DMS114 treated with DMSO at 0.1 percent for 48 hours (cell line): ENCODE data around the gene TPRN.
"Not testable (repeated sequence)": the region's sequence is repeated elsewhere in the genome, so short reads cannot be mapped to it uniquely, and the experiment has no call there.

ENCODE experiments used
- DNase-seq: peaks from one replicate; lab custom pipeline; 2025; ENCODE audit not compliant: unreplicated experiment; lab: John Stamatoyannopoulos, UW

TPRN gene, protein sequence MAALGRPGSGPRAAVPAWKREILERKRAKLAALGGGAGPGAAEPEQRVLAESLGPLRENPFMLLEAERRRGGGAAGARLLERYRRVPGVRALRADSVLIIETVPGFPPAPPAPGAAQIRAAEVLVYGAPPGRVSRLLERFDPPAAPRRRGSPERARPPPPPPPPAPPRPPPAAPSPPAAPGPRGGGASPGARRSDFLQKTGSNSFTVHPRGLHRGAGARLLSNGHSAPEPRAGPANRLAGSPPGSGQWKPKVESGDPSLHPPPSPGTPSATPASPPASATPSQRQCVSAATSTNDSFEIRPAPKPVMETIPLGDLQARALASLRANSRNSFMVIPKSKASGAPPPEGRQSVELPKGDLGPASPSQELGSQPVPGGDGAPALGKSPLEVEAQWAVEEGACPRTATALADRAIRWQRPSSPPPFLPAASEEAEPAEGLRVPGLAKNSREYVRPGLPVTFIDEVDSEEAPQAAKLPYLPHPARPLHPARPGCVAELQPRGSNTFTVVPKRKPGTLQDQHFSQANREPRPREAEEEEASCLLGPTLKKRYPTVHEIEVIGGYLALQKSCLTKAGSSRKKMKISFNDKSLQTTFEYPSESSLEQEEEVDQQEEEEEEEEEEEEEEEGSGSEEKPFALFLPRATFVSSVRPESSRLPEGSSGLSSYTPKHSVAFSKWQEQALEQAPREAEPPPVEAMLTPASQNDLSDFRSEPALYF

DNA sequence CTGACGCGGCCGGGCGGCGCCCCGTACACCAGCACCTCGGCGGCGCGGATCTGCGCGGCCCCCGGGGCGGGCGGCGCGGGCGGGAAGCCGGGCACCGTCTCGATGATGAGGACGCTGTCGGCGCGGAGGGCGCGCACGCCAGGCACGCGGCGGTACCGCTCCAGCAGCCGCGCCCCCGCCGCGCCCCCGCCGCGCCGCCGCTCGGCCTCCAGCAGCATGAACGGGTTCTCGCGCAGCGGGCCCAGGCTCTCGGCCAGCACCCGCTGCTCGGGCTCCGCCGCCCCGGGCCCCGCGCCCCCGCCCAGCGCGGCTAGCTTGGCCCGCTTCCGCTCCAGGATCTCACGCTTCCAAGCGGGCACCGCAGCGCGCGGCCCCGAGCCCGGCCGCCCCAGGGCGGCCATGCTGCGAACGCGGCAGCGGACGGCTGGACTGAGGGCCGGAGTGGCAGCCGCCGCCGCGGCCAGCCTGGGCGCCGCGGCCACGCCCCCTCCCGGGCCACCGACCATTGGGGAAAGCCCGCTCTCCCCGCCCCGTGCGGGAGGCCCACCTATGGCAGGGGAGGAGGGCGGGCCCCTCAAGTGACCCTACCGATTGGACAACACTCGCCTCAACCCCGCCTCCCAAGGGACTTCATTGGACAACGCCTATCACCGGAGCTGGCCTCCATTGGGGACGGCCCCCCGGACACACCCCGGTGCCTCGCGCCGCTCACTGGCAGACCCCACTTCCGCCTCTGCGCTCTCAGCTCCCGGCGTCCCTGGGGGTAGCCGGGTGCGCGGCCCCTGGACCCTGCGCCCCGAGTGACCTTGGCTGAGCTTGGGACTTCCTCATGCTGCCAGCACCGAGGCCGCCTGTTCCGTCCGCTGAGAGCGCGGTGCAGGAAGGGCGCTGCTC is at the start of gene TPRN:
Gene TPRN, minus strand, starts transcription at position 431 of the 894 bp plus-strand sequence. Its CDS starts 30 bp downstream, at position 401.
- DNase-seq: peak; percentile 92

DNA sequence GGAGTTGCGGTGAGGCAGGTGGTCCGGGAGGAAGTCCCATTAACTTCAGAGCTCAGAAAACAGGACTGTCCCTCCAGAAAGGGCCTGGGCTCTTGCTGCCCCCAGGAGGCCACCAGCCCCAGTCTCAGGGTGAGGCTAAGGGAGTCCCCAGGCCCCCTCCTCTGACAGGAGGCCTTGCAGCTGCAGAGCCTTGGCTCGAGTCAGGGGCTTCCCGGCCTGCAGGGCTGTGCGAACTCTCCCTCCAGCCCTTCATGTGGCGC is 47.3 kb upstream of the TPRN start:
- no peak for DNase-seq

DNA sequence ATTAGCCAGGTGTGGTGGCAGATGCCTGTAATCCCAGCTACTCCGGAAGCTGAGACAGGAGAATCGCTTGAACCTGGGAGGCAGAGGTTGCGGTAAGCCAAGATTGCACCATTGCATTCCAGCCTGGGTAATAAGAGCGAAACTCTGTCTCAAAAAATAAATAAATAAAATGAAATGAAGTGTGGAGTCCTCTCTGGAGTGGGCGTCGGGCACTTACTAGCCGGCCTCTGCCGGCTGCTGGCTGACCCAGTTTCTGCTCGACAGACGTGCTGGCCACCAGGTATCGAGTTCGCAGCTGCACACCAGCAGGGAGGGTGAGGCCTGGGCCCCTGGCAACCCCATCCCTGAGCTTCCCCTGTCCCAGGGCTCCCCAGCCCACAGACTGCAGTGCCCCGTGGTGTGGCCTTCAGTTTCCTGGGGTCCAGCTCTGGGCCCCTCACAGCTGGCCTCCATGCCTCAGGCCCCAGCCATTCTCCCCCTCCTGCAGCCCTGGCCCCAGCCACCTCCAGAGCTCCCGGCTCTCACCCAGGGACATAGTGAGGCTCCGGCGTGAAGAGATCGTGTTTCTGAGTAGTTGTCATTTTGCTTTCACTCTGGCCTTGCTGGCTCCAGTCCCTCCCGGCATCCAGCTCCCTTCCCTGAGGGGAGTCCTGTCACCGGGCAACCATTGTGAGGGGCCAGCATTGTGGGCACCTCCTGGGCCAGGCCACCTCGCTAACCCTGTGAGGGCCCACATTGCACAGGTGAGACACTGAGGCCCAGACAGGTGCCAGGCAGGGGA is 46.8 kb upstream of the TPRN start:
- DNase-seq: no peak

DNA sequence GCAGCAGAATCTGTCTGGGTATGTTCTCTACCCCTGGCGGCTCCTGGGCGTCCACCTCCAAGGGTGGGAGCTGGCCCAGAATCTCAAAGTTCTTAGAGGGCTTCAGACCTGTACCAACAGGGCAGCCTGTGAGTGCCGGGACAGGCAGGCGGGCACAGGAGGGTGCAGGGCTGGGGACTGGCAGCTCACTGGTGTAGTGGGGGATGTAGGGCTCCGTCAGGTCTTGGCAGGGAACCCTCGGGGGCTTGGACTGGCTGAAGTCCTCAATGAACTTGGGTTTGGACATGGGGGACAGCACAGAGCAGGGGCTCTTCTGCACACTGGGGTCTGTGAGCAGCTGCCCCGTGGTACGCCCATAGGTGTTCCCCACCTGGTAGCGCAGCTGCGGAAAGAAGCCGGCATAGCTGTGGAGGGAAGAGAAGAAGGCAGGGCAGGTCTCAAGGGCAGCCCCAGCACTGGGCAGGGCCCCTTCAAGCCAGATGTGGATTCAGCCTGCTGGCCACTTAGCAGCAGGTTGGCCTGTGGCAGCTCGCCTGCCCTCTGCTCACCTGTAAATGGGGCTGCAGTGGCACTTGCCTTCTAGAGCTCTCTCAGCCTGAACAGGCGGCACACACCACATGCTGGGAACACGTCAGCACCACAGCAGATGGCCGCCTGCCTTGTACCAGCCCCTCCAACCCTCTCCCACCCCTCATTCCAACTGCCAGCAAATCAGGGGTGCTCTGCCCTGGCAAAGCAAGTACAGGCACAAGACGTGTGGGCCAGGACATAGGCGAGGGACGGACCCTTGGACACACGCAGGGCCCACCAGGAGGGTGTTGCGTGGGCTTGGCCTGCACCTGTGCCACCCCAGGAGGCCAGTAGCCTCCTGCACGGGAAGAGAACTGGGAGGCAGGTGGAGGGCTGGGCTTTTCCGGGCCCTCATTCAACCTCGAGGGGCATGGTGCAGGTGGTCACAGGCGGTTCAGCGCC is 45.2 kb upstream of the TPRN start:
- DNase-seq: no peak

DNA sequence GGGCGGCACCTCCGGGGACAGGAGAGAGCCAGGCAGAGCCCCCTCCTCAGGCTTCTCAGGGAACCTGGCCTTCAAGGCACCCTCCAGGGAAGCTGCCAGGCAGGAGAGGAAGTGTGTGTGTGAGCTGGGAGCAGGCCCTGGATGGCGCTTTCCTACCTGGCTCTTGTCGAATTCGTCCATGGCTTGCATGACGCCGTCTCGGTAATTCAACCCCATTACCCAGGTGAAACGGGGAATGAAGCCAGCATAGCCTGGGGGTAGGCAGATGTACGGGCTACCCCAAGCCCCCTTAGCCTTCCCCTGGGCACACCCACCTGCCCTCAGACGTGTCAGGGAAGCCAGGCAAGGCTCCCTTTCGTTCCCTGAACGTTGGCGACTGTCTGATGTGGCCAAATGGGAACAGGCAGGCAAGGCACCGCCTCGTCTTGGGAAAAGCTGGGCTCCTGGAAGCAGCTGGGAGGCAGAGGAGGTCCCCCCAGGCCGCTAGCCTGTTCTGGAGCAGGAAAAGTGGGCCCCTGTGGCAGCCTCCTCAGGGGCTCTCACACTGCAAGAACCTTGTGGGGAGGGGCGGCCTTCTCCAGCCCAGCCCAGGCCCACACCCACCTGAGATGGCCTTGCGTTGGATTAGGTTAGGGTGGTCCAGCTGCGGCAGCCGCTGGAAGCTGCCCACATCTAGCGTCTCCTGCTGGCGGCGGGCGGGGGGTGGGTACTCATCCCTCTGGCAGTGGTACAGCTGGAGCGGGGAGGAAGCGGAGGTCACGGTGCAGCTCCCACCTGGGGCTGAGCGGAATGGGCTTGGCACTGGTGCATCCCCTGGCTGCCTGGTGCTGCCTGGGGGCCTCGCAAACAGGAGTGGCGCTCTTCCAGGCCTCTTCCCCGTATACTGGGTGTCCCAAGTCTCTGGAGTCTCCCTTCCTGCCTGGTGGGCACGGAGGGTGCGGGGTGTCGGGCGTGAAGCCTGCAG is 44.2 kb upstream of the TPRN start:
- no peak for DNase-seq

DNA sequence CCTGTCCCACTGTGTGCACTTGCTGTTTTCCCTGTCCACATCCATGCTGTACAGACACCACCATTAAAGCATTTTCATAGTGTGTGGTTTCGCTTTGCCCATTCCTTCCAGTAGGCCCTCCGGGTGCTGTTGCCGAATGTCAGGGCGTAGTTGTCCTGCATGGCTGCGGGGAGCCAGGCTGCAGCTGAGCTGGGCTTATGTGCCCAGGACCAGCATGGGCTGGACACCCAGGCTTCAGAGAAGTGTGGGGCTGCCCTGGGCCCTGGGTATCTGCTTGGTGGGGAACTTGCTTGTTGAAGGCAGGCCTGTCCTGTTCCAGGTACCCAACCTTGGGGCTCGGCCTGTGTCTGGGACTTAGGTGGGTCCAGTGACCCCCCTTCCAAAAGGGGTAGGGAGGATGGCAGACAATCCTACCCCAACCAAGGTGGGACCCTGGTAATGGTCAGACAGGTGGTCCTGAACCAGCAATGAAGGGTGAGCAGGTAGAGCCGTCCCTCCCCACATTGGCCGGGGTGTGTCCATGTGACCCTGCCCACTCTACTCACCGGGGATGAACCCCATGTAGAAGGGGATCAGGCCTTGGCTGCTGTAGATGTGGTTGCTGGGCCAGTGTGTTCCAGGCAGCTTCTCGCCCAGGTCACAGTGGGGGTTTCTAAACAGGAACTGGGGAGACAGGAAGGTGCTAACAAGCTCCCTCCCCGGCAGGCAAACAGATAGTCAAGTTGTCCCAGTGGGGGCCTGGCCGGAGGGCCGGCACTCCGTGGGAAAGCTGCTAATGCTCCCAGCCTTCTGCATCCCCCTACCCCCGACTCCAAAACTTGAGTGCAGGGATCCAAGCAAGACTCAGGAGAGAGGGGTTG is 43.3 kb upstream of the TPRN start:
- no peak for DNase-seq

DNA sequence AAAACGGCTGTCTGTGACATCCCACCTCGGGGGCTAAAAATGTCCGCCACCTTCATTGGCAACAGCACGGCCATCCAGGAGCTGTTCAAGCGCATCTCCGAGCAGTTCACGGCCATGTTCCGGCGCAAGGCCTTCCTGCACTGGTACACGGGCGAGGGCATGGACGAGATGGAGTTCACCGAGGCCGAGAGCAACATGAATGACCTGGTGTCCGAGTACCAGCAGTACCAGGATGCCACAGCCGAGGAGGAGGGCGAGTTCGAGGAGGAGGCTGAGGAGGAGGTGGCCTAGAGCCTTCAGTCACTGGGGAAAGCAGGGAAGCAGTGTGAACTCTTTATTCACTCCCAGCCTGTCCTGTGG is 42.7 kb upstream of the TPRN start:
- DNase-seq: not testable (repeated sequence)

DNA sequence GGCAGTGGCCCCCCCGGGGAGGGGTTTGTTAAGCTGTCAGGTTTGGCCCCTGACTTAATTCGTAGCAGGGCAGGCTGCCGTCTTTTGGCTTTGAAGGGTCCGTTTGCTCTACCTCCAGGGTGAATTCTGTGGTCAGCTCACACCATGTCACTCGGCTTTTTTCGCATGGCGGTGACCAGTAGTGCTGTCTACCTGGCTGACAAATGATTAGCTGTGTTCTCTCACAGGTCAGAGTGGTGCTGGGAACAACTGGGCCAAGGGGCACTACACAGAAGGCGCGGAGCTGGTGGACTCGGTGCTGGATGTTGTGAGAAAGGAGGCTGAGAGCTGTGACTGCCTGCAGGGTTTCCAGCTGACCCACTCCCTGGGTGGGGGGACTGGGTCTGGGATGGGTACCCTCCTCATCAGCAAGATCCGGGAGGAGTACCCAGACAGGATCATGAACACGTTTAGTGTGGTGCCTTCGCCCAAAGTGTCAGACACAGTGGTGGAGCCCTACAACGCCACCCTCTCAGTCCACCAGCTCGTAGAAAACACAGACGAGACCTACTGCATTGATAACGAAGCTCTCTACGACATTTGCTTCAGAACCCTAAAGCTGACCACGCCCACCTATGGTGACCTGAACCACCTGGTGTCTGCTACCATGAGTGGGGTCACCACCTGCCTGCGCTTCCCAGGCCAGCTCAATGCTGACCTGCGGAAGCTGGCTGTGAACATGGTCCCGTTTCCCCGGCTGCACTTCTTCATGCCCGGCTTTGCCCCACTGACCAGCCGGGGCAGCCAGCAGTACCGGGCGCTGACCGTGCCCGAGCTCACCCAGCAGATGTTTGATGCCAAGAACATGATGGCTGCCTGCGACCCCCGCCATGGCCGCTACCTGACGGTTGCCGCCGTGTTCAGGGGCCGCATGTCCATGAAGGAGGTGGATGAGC is 42.0 kb upstream of the TPRN start:
- no peak for DNase-seq

DNA sequence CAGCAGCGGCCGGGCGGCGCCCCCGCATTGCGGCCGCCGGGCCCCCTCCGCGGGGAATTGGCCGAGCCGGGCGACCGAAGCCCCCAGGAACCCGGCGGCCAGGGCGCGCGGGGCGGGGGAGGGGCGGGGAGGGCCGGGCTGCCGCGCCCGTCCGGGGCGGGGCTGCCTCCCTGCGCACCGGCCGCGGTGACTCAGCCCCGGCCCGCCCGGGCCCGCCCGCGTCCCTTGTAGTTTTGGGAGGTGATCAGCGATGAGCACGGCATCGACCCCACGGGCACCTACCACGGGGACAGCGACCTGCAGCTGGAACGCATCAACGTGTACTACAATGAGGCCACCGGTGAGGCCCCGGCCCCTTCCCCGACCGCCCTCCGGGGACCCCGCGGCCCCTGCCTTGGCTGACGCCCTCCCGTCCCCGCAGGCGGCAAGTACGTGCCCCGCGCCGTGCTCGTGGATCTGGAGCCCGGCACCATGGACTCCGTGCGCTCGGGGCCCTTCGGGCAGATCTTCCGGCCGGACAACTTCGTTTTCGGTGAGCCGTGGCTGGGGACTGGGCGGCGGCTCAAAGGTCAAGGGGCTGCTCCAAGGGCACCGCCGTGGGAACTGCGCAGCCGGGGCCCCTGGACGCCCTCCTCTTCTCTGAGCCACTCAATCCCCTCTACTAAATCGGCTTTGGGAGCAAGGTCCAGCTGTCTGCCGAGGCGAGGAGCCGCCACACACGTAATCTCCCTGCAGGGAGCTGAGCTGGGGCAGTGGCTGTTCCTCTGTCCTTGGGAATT is 41.1 kb upstream of the TPRN start:
- DNase-seq: no peak

DNA sequence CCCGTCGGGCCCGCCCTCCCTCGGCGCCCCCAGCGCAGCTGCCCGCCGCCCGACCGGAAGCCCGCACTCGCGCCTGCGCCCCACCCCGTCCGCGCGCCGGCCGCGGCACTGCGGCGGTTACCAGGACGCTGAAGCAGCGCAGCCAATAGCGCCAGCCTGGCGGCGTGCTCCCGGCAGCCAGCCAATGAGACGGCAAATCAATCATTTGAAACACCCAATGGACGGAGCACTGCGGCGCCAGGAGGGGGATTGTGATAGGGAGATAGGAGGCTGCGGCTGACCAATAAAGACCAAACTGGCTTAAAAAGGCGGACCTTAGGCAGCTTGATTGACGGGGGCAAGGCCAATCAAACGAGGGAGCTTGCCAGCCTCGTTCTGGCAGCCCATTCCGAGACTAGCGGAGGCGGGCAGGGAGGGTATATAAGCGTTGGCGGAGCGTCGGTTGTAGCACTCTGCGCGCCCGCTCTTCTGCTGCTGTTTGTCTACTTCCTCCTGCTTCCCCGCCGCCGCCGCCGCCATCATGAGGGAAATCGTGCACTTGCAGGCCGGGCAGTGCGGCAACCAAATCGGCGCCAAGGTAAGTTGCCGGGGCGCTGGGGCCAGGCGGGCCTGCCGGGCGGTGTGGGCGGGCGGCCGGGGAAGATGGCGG is 40.4 kb upstream of the TPRN start, which contains the start of gene TUBB4B:
Gene TUBB4B, plus strand, starts transcription at position 447 of the 649 bp plus-strand sequence. Its CDS starts 74 bp downstream, at position 521.
- peak; percentile 98 for DNase-seq

DNA sequence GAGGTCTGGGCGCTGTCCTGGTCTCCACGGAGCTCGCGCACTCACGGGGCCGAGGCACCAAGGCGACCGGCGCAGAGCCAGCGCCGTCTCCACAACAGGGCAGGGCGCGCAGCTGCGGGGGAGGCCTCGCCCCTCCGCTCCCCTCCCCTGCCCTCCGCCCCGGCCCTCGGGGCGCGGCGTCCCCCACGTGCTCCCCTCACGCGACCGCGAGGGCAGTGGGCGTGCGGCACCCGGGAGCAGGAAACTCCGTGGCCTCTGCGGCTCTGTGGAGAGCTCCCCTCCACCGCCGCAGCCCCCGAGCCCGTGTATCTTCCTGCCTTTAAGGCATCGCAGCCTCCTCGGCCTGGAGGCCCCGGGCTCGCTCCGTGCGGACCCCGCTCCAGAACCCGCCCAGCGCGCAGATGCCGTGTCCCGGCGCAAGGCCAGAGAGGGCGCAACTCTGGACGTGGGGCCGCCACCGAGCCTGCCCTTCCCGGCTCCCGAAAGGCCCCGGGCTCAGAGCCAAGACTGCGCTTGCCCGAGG is 39.8 kb upstream of the TPRN start:
- DNase-seq: no peak

DNA sequence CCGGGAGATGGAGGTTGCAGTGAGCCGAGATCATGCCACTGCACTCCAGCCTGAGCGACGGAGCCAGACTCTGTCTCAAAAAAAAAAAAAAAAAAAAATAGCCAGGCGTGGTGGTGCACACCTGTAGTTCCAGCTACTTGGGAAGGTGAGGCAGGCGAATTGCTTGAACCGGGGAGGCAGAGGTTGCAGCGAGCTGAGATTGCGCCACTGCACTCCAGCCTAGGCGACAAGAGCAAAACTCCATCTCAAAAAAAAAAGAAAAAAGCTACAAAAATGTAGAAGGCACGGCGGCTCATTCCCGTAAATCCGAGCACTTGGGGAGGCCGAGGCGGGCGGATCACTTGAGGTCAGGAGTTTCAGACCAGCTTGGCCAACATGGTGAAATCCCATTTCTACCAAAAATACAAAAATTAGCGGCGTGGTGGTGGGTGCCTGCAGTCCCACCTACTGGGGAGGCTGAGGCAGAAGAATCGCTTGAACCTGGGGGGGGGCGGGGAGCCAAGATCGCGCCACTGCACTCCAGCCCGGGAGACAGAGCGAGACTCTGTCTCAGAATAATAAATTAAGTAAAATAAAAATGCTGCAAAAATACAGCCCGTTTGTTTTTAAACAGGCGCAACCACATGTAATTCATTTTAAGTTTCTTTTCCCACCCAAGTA is 39.1 kb upstream of the TPRN start:
- DNase-seq: not testable (repeated sequence)

DNA sequence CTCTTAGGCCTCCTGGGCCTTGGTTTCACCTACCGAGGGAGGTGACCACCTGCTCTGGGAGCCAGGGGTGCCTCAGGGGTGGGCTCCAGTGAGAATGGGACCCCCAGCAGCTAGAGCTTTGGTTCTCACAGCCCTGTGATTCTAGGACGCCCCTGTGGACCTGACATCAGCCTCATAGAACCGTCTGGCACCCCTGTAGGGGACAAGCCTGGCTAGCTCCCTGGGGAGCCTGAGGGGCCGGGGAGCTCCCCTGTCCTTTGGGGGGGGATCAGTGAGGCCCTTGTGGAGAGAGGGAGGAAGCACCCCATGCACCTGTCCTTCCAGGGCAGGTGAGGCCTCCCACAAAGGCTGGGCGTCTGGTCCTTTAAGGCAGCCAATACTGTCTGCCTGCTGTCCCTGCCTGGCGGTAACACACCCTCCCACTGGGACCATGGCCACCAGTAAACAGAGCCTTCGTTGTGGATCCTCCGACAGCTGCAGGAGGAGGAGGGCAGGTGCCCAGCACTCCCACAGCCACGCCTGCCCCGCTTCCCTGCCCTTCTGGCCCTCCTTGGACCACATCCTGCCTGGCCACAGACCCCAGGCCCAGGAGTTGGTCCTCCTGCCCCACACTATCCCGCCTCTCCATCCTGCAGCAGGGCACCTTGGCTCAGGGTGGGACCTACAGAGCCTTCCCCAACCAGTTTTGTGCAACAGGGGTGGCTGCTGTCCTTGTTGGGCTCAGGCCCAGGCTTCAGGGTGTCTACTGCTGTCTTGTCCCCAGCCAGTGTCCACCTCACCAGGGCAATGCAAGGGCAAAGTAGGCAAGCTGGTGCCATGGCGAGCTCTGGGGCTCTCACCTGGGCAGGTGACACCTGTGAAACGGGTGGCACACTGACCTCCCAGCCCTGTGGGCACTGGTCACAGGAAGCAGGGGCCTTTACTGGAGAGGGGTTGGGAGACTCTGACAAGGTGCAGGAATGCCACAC is 37.5 kb upstream of the TPRN start:
- no peak for DNase-seq
